HG02970 (cell line): ENCODE data around the gene EEFSEC.

Experiments
- ATAC-seq: cut with Tn5 transposase; IDR thresholded peaks from one replicate; pipeline ENCODE4 v1.9.1; 2021; ENCODE audit warnings: mild to moderate bottlenecking, moderate library complexity, moderate number of reproducible peaks; ENCODE audit not compliant: unreplicated experiment, low FRiP score

The EEFSEC gene

GRCh38 chr3:128418900-128419299 is 265.6 kb downstream of the EEFSEC start:
- no peak for ATAC-seq

GRCh38 chr3:128419311-128419710 is 266.0 kb downstream of the EEFSEC start:
- ATAC-seq = no peak

GRCh38 chr3:128420289-128420688 is 267.0 kb downstream of the EEFSEC start:
- no peak for ATAC-seq

- ATAC-seq = no peak
Observed at GRCh38 chr3:128420720-128421438, 267.6 kb downstream of the EEFSEC start.

- ATAC-seq = no peak
Observed at GRCh38 chr3:128421439-128421836, 268.2 kb downstream of the EEFSEC start.

- ATAC-seq = no peak
Observed at GRCh38 chr3:128421966-128422365, 268.7 kb downstream of the EEFSEC start.

- ATAC-seq = no peak
Observed at GRCh38 chr3:128422762-128423524, 269.7 kb downstream of the EEFSEC start.

- ATAC-seq = no peak
Observed at GRCh38 chr3:128423525-128424147, 270.4 kb downstream of the EEFSEC start.

- no peak for ATAC-seq
Observed at GRCh38 chr3:128424508-128425069, 271.3 kb downstream of the EEFSEC start.

GRCh38 chr3:128425142-128425845 is 272.0 kb downstream of the EEFSEC start:
- ATAC-seq = no peak

- ATAC-seq = no peak
Observed at GRCh38 chr3:128425846-128426127, 272.5 kb downstream of the EEFSEC start.

- ATAC-seq = peak; percentile 58
Observed at GRCh38 chr3:128426128-128426921, 273.0 kb downstream of the EEFSEC start.

- no peak for ATAC-seq
Observed at GRCh38 chr3:128427175-128427857, 274.0 kb downstream of the EEFSEC start.

GRCh38 chr3:128427872-128428822 is 274.9 kb downstream of the EEFSEC start:
- no peak for ATAC-seq

- ATAC-seq = no peak
Observed at GRCh38 chr3:128429275-128429674, 276.0 kb downstream of the EEFSEC start.

- no peak for ATAC-seq
Observed at GRCh38 chr3:128429751-128430150, 276.5 kb downstream of the EEFSEC start.

- no peak for ATAC-seq
Observed at GRCh38 chr3:128430301-128430700, 277.0 kb downstream of the EEFSEC start.

GRCh38 chr3:128430731-128431130 is 277.4 kb downstream of the EEFSEC start:
- ATAC-seq = no peak
